Brain microvascular endothelial cell (primary cell): ENCODE results near the gene OTOG.

Experiments used
- DNase-seq: peaks from one replicate; pipeline ENCODE4 v3.0.0-alpha.2; 2020
- H3K27ac ChIP-seq: fragments of 250-450 bp; sonication (Bioruptor Pico); 2 replicates; pipeline ENCODE4 v1.5.1; 2020; ENCODE audit warnings: mild to moderate bottlenecking, moderate library complexity
- H3K27me3 ChIP-seq: fragments of 250-450 bp; sonication (Bioruptor Pico); replicated peaks from 2 replicates; pipeline ENCODE4 v1.5.1; 2020; ENCODE audit warnings: mild to moderate bottlenecking
- H3K36me3 ChIP-seq: fragments of 250-450 bp; sonication (Bioruptor Pico); replicated peaks from 2 replicates; pipeline ENCODE4 v1.5.1; 2020; ENCODE audit warnings: mild to moderate bottlenecking
- H3K4me3 ChIP-seq: 2 replicates; pipeline ENCODE4 v1.5.1; 2011; ENCODE audit warnings: low read depth, mild to moderate bottlenecking, control low read depth, low read length, moderate library complexity
- in situ Hi-C: cut with HindIII; loops from 2 replicates; pipeline ENCODE4 v1.10.0; 2017; ENCODE audit warnings: low sequenced_read_pairs, low pct_ligation_motif_present
- TF ChIP-seq, protein P1 (sequence below): IDR thresholded peaks from 2 replicates; pipeline ENCODE4 v1.5.1; 2011; ENCODE audit warnings: low read depth, mild to moderate bottlenecking, moderate library complexity, low read length, control low read depth, inconsistent platforms; ENCODE audit errors: missing control alignments

The OTOG gene

DNA sequence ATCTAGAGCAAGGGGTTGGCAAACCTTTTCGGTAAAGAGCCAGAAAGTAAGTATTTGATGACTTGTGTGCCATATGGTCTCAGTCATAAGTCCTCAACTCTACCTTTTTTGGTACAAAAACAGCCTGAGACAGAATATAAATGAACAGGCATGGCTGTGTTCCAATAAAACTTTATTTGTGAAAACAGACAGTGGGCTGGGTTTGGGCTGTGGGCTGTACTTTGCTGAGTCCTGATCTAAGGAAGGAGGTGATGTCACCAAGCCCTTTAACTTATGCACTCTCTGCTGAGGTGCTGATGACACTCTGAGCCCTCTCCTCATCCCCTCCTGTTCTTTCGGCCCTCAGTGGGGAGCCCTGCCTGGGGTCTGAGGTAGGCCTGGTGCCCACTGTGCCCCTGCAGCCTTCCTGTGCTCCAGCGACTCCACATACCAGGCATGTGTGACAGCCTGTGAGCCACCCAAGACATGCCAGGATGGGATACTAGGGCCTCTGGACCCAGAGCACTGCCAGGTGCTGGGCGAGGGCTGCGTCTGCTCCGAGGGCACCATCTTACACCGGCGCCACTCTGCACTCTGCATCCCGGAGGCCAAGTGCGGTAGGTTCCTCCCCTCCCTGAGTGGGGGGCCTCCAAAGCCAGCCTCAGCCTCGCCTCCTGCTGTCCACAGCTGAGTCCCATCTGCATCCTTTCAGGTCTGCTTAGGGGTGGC lies 86.4 kb downstream of the OTOG start:
- TF ChIP-seq, protein P1, sequence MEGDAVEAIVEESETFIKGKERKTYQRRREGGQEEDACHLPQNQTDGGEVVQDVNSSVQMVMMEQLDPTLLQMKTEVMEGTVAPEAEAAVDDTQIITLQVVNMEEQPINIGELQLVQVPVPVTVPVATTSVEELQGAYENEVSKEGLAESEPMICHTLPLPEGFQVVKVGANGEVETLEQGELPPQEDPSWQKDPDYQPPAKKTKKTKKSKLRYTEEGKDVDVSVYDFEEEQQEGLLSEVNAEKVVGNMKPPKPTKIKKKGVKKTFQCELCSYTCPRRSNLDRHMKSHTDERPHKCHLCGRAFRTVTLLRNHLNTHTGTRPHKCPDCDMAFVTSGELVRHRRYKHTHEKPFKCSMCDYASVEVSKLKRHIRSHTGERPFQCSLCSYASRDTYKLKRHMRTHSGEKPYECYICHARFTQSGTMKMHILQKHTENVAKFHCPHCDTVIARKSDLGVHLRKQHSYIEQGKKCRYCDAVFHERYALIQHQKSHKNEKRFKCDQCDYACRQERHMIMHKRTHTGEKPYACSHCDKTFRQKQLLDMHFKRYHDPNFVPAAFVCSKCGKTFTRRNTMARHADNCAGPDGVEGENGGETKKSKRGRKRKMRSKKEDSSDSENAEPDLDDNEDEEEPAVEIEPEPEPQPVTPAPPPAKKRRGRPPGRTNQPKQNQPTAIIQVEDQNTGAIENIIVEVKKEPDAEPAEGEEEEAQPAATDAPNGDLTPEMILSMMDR = no peak
- Histone ChIP-seq H3K4me3 (no peak overlapping the region), H3K36me3 (no peaks in the 10 kb centered on the region), H3K27ac (no peak overlapping the region), H3K27me3 (no peaks in the 10 kb centered on the region)
- no peak for DNase-seq
- in situ Hi-C loops = no loop called here

GRCh38 chr11:17633987-17634775 lies 87.1 kb downstream of the OTOG start:
- Histone ChIP-seq H3K27me3 (no peaks in the 10 kb centered on the region), H3K4me3 (no peak overlapping the region), H3K36me3 (no peaks in the 10 kb centered on the region), H3K27ac (no peak overlapping the region)
- in situ Hi-C loops = no loop called here
- no peak for DNase-seq
- TF ChIP-seq, protein P1 = no peak

- in situ Hi-C loops = no loop called here
- Histone ChIP-seq H3K27ac (no peak overlapping the region), H3K36me3 (no peaks in the 10 kb centered on the region), H3K4me3 (no peak overlapping the region), H3K27me3 (no peaks in the 10 kb centered on the region)
- DNase-seq = no peak
- TF ChIP-seq, protein P1 = no peak
Measured at GRCh38 chr11:17634776-17635550, 87.9 kb downstream of the OTOG start.

- DNase-seq = no peak
- H3K27me3 ChIP-seq = no peaks in the 10 kb centered on the region
- H3K36me3 ChIP-seq = no peaks in the 10 kb centered on the region
- no peak overlapping the region for H3K27ac ChIP-seq
- in situ Hi-C loops = no loop called here
- TF ChIP-seq, protein P1 = no peak
- no peak overlapping the region for H3K4me3 ChIP-seq
Measured at GRCh38 chr11:17635551-17635938, 88.5 kb downstream of the OTOG start.

- no peaks in the 10 kb centered on the region for H3K27me3 ChIP-seq
- in situ Hi-C loops = no loop called here
- H3K27ac ChIP-seq = no peak overlapping the region
- DNase-seq = no peak
- TF ChIP-seq, protein P1 = no peak
- no peak overlapping the region for H3K4me3 ChIP-seq
- no peaks in the 10 kb centered on the region for H3K36me3 ChIP-seq
Measured at GRCh38 chr11:17636721-17637120, 89.7 kb downstream of the OTOG start.
